ENCODE results near the gene SHC4. TPM values are rescaled to one million over a fixed set of nuclear protein-coding genes. Genes with fewer than 3 reads are reported as not detected.

Gene SHC4
- polyA plus RNA-seq, 1 donor (not counting 4 experiments of a cell fraction or from before 2014, with no cell fraction given): 0.94 TPM

DNA sequence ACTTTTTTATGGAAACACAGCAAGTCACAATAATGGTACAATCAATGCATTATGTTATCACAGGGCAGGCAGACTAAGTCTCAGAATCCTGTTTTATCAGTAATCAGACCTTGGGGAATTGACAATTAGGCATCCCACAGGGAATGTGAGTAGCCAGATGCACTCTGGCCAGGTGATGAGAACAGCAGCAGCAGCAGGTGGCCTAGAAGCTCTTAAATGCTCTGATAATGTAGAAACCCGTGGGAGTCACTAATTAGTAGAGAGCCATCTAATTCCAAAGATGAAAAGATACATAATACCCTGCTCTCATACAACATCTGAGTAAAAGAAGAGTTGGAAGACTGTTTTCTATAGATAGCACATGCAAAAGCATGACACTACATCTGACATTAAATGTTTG lies 165.4 kb downstream of the SHC4 start:
- H3K27ac ChIP-seq (ENCODE audit: control insufficient read depth, insufficient read depth, low read length): no peak overlapping the region
- no peak overlapping the region for H3K4me3 ChIP-seq (ENCODE audit: control insufficient read depth in 2 of 3, extremely low read depth in 1 of 3, insufficient read depth in 2 of 3, low read depth in 1 of 3, low read length in 3 of 3)
- dilution Hi-C loops (cut with MboI; ENCODE audit: extremely low pct_ligation_motif_present, low sequenced_read_pairs): no loop called here
- H3K79me2 ChIP-seq (ENCODE audit: control insufficient read depth, insufficient read depth, low read length): peaks cover 2% of the 10 kb centered on the region
- H3K9me3 ChIP-seq (ENCODE audit: control insufficient read depth, low read depth, low read length): no peaks in the 10 kb centered on the region
- DNase-seq (ENCODE audit: low read depth, low spot score) (no peak), FAIRE-seq (no peak)
- no peaks in the 10 kb centered on the region for H3K4me1 ChIP-seq (ENCODE audit: control insufficient read depth, extremely low read depth, insufficient read depth, low read length)
- no peaks in the 10 kb centered on the region for H4K20me1 ChIP-seq (ENCODE audit: control insufficient read depth, extremely low read depth, insufficient read depth, low read length)
- H3K36me3 ChIP-seq (ENCODE audit: control insufficient read depth in 2 of 2, extremely low read depth in 1 of 2, insufficient read depth in 2 of 2, low read length in 2 of 2): no peaks in the 10 kb centered on the region
- no peaks in the 10 kb centered on the region for H3K27me3 ChIP-seq (ENCODE audit: control insufficient read depth, extremely low read depth, insufficient read depth, low read length)
- H3K4me2 ChIP-seq (ENCODE audit: control insufficient read depth, extremely low read depth, insufficient read depth, low read depth, low read length): no peak overlapping the region
- TF ChIP-seq EZH2 (IDR thresholded peaks at IDR 0.05; ENCODE audit: low read length): no peak
- TF ChIP-seq, protein P1, sequence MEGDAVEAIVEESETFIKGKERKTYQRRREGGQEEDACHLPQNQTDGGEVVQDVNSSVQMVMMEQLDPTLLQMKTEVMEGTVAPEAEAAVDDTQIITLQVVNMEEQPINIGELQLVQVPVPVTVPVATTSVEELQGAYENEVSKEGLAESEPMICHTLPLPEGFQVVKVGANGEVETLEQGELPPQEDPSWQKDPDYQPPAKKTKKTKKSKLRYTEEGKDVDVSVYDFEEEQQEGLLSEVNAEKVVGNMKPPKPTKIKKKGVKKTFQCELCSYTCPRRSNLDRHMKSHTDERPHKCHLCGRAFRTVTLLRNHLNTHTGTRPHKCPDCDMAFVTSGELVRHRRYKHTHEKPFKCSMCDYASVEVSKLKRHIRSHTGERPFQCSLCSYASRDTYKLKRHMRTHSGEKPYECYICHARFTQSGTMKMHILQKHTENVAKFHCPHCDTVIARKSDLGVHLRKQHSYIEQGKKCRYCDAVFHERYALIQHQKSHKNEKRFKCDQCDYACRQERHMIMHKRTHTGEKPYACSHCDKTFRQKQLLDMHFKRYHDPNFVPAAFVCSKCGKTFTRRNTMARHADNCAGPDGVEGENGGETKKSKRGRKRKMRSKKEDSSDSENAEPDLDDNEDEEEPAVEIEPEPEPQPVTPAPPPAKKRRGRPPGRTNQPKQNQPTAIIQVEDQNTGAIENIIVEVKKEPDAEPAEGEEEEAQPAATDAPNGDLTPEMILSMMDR (optimal IDR thresholded peaks at IDR 0.05 in 1 of 3, IDR thresholded peaks at IDR 0.05 in 1 of 3, conservative IDR thresholded peaks at IDR 0.05 in 1 of 3; ENCODE audit: extremely low read depth in 1 of 3, insufficient read depth in 2 of 3, low read length in 3 of 3): no peak
- no peak overlapping the region for H3K9ac ChIP-seq (ENCODE audit: control insufficient read depth, extremely low read depth, insufficient read depth, low read length)
- no peaks in the 10 kb centered on the region for H3K9me1 ChIP-seq (ENCODE audit: control insufficient read depth, extremely low read depth, insufficient read depth, low read length)
- H2AFZ ChIP-seq (ENCODE audit: control insufficient read depth, low read length): no peak overlapping the region

GRCh38 chr15:48796930-48797329 lies 166.8 kb downstream of the SHC4 start:
- DNase-seq (ENCODE audit: low read depth, low spot score): no peak
- Histone ChIP-seq H3K36me3 (ENCODE audit: control insufficient read depth in 2 of 2, extremely low read depth in 1 of 2, insufficient read depth in 2 of 2, low read length in 2 of 2) (peaks cover 0 to 2% of the 10 kb centered on the region in 2 experiments), H3K9me1 (ENCODE audit: control insufficient read depth, extremely low read depth, insufficient read depth, low read length) (no peaks in the 10 kb centered on the region), H3K4me2 (ENCODE audit: control insufficient read depth, extremely low read depth, insufficient read depth, low read depth, low read length) (no peak overlapping the region), H3K9me3 (ENCODE audit: control insufficient read depth, low read depth, low read length) (no peaks in the 10 kb centered on the region), H3K27me3 (ENCODE audit: control insufficient read depth, extremely low read depth, insufficient read depth, low read length) (no peaks in the 10 kb centered on the region), H4K20me1 (ENCODE audit: control insufficient read depth, extremely low read depth, insufficient read depth, low read length) (no peaks in the 10 kb centered on the region), H3K4me1 (ENCODE audit: control insufficient read depth, extremely low read depth, insufficient read depth, low read length) (no peaks in the 10 kb centered on the region), H2AFZ (ENCODE audit: control insufficient read depth, low read length) (no peak overlapping the region), H3K27ac (ENCODE audit: control insufficient read depth, insufficient read depth, low read length) (no peak overlapping the region), H3K79me2 (ENCODE audit: control insufficient read depth, insufficient read depth, low read length) (peaks cover 2% of the 10 kb centered on the region), H3K9ac (ENCODE audit: control insufficient read depth, extremely low read depth, insufficient read depth, low read length) (no peak overlapping the region), H3K4me3 (ENCODE audit: control insufficient read depth in 2 of 3, extremely low read depth in 1 of 3, insufficient read depth in 2 of 3, low read depth in 1 of 3, low read length in 3 of 3) (no peak overlapping the region)
- TF ChIP-seq EZH2 (IDR thresholded peaks at IDR 0.05; ENCODE audit: low read length): no peak
- TF ChIP-seq, protein P1 (optimal IDR thresholded peaks at IDR 0.05 in 1 of 3, IDR thresholded peaks at IDR 0.05 in 1 of 3, conservative IDR thresholded peaks at IDR 0.05 in 1 of 3; ENCODE audit: extremely low read depth in 1 of 3, insufficient read depth in 2 of 3, low read length in 3 of 3): no peak
- peak; percentile 9 for FAIRE-seq
- dilution Hi-C loops (cut with MboI; ENCODE audit: extremely low pct_ligation_motif_present, low sequenced_read_pairs): no loop called here
